ENCODE data around the gene NPIPB6. TPM values are rescaled to one million over a fixed set of nuclear protein-coding genes. Genes with fewer than 3 reads are reported as not detected.

The NPIPB6 gene
- total RNA-seq, 2 donors from 2014 or later = 1.8 to 3.5 TPM

- Histone ChIP-seq H3K9ac (ENCODE audit: extremely low read depth, low read length, poor library complexity, severe bottlenecking) (no peak overlapping the region), H3K4me1 (ENCODE audit: control insufficient read depth, insufficient read depth, low read length) (peaks cover 11% of the 10 kb centered on the region), H3K9me3 (ENCODE audit: control insufficient read depth, low read length) (no peaks in the 10 kb centered on the region), H3K27ac (ENCODE audit: low read depth, low read length) (no peak overlapping the region), H3K27me3 (ENCODE audit: control insufficient read depth, insufficient read depth, low read length, poor library complexity, severe bottlenecking) (no peaks in the 10 kb centered on the region), H3K4me3 (ENCODE audit: low read length) (no peak overlapping the region), H3K36me3 (ENCODE audit: control insufficient read depth, insufficient read depth, low read length) (peaks cover 21% of the 10 kb centered on the region)
- DNase-seq = no peak
- Mint-ChIP-seq H3K9me3 (no peaks in the 10 kb centered on the region), H3K4me3 (no peak overlapping the region), H3K4me1 (peaks cover 19% of the 10 kb centered on the region), H3K27me3 (ENCODE audit: insufficient read depth) (no peaks in the 10 kb centered on the region), H3K36me3 (ENCODE audit: low read depth) (peaks cover 40% of the 10 kb centered on the region), H3K27ac (no peak overlapping the region)
- 94 to 98% methylated on average over 6 of the region's 6 CpGs for WGBS, 2 experiments (ENCODE audit: insufficient coverage in 1 of 2, insufficient read length in 1 of 2)
- TF ChIP-seq, protein P1, sequence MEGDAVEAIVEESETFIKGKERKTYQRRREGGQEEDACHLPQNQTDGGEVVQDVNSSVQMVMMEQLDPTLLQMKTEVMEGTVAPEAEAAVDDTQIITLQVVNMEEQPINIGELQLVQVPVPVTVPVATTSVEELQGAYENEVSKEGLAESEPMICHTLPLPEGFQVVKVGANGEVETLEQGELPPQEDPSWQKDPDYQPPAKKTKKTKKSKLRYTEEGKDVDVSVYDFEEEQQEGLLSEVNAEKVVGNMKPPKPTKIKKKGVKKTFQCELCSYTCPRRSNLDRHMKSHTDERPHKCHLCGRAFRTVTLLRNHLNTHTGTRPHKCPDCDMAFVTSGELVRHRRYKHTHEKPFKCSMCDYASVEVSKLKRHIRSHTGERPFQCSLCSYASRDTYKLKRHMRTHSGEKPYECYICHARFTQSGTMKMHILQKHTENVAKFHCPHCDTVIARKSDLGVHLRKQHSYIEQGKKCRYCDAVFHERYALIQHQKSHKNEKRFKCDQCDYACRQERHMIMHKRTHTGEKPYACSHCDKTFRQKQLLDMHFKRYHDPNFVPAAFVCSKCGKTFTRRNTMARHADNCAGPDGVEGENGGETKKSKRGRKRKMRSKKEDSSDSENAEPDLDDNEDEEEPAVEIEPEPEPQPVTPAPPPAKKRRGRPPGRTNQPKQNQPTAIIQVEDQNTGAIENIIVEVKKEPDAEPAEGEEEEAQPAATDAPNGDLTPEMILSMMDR (conservative IDR thresholded peaks at IDR 0.05) = no peak
Observed at GRCh38 chr16:28301154-28301553, 62.2 kb downstream of the NPIPB6 start.

GRCh38 chr16:28300327-28300726, 63.0 kb downstream of the NPIPB6 start:
- no peaks in the 10 kb centered on the region for H3K27me3 Mint-ChIP-seq (ENCODE audit: insufficient read depth)
- peaks cover 11% of the 10 kb centered on the region for H3K4me1 ChIP-seq (ENCODE audit: control insufficient read depth, insufficient read depth, low read length)
- no peak overlapping the region for H3K27ac Mint-ChIP-seq
- H3K9me3 Mint-ChIP-seq = no peaks in the 10 kb centered on the region
- peaks cover 21% of the 10 kb centered on the region for H3K36me3 ChIP-seq (ENCODE audit: control insufficient read depth, insufficient read depth, low read length)
- WGBS, 2 experiments (ENCODE audit: insufficient coverage in 1 of 2, insufficient read length in 1 of 2) = 87 to 88% methylated on average over 3 to 5 of the region's 5 CpGs
- TF ChIP-seq, protein P1 (conservative IDR thresholded peaks at IDR 0.05) = no peak
- H3K4me3 ChIP-seq (ENCODE audit: low read length) = no peak overlapping the region
- DNase-seq = no peak
- H3K27ac ChIP-seq (ENCODE audit: low read depth, low read length) = no peak overlapping the region
- H3K9ac ChIP-seq (ENCODE audit: extremely low read depth, low read length, poor library complexity, severe bottlenecking) = no peak overlapping the region
- H3K9me3 ChIP-seq (ENCODE audit: control insufficient read depth, low read length) = no peaks in the 10 kb centered on the region
- no peaks in the 10 kb centered on the region for H3K27me3 ChIP-seq (ENCODE audit: control insufficient read depth, insufficient read depth, low read length, poor library complexity, severe bottlenecking)
- H3K36me3 Mint-ChIP-seq (ENCODE audit: low read depth) = peaks cover 37% of the 10 kb centered on the region
- no peak overlapping the region for H3K4me3 Mint-ChIP-seq
- peaks cover 20% of the 10 kb centered on the region for H3K4me1 Mint-ChIP-seq

GRCh38 chr16:28298511-28298878, 64.8 kb downstream of the NPIPB6 start:
- Mint-ChIP-seq H3K4me1 (peaks cover 35% of the 10 kb centered on the region), H3K27me3 (ENCODE audit: insufficient read depth) (no peaks in the 10 kb centered on the region), H3K36me3 (ENCODE audit: low read depth) (peaks cover 38% of the 10 kb centered on the region), H3K27ac (peak overlapping the region; percentile 75), H3K4me3 (peak overlapping the region; percentile 20), H3K9me3 (no peaks in the 10 kb centered on the region)
- Histone ChIP-seq H3K9ac (ENCODE audit: extremely low read depth, low read length, poor library complexity, severe bottlenecking) (no peak overlapping the region), H3K9me3 (ENCODE audit: control insufficient read depth, low read length) (no peaks in the 10 kb centered on the region), H3K36me3 (ENCODE audit: control insufficient read depth, insufficient read depth, low read length) (peaks cover 12% of the 10 kb centered on the region), H3K4me3 (ENCODE audit: low read length) (no peak overlapping the region), H3K27ac (ENCODE audit: low read depth, low read length) (no peak overlapping the region), H3K27me3 (ENCODE audit: control insufficient read depth, insufficient read depth, low read length, poor library complexity, severe bottlenecking) (no peaks in the 10 kb centered on the region), H3K4me1 (ENCODE audit: control insufficient read depth, insufficient read depth, low read length) (peaks cover 11% of the 10 kb centered on the region)
- peak; percentile 84 for DNase-seq
- 30 to 39% methylated on average over 2 to 4 of the region's 4 CpGs for WGBS, 2 experiments (ENCODE audit: insufficient coverage in 1 of 2, insufficient read length in 1 of 2)
- TF ChIP-seq, protein P1 (conservative IDR thresholded peaks at IDR 0.05) = peak; percentile 49
